GM19438 (cell line): ENCODE data around the gene USP17L17.
"Not testable (repeated sequence)": the region's sequence is repeated elsewhere in the genome, so short reads cannot be mapped to it uniquely, and the experiment has no call there.

Experiments
- ATAC-seq: cut with Tn5 transposase; IDR thresholded peaks from one replicate; pipeline ENCODE4 v1.9.1; 2021; ENCODE audit warnings: low read depth; ENCODE audit not compliant: unreplicated experiment

USP17L17 gene, protein sequence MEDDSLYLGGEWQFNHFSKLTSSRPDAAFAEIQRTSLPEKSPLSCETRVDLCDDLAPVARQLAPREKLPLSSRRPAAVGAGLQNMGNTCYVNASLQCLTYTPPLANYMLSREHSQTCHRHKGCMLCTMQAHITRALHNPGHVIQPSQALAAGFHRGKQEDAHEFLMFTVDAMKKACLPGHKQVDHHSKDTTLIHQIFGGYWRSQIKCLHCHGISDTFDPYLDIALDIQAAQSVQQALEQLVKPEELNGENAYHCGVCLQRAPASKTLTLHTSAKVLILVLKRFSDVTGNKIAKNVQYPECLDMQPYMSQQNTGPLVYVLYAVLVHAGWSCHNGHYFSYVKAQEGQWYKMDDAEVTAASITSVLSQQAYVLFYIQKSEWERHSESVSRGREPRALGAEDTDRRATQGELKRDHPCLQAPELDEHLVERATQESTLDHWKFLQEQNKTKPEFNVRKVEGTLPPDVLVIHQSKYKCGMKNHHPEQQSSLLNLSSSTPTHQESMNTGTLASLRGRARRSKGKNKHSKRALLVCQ

DNA sequence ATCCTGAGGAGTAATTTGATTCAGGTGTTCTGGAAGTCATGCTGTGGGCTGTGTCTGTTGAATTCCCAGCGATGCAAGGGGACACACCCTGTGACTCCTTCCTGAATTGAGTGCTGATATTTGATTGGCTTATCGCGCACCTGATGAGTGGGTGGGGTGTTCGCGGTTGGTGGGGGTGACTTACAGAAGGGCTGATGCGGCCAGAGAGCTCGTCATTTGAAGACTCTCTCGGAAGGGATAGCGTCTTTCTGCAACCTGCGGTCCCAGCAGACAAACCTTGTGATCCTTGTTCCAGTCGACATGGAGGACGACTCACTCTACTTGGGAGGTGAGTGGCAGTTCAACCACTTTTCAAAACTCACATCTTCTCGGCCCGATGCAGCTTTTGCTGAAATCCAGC lies at the start of gene USP17L17:
Gene USP17L17 (plus strand): TSS at position 301 of the 400 bp plus-strand sequence. CDS start 0 bp downstream, at position 301.
- ATAC-seq = not testable (repeated sequence)

DNA sequence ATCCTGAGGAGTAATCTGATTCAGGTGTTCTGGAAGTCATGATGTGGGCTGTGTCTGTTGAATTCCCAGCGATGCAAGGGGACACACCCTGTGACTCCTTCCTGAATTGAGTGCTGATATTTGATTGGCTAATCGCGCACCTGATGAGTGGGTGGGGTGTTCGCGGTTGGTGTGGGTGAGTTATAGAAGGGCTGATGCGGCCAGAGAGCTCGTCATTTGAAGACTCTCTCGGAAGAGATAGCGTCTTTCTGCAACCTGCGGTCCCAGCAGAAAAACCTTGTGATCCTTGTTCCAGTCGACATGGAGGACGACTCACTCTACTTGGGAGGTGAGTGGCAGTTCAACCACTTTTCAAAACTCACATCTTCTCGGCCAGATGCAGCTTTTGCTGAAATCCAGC lies 33.3 kb upstream of the USP17L17 start, which contains the start of gene USP17L10:
Gene USP17L10 (plus strand): TSS at position 301 of the 400 bp plus-strand sequence. CDS start 0 bp downstream, at position 301.
- ATAC-seq = not testable (repeated sequence)

DNA sequence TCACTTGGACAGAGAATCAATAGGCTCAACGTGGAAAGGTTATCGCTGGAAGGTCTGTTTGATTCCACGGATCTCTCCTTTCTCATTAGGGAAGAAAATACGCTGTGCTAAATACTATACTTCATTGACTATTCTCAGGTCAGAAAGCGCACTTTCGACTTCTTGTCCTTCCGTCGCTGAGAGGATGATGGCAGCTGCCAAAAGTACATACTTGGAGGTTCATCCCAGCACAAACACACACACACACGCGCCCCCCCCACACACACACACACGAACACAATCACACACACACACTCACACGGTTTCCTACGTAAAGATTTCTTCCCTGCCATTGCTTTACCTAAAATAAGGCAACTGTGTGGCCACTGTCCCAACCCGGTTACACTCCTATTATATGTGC lies 29.0 kb upstream of the USP17L17 start:
- ATAC-seq = not testable (repeated sequence)

DNA sequence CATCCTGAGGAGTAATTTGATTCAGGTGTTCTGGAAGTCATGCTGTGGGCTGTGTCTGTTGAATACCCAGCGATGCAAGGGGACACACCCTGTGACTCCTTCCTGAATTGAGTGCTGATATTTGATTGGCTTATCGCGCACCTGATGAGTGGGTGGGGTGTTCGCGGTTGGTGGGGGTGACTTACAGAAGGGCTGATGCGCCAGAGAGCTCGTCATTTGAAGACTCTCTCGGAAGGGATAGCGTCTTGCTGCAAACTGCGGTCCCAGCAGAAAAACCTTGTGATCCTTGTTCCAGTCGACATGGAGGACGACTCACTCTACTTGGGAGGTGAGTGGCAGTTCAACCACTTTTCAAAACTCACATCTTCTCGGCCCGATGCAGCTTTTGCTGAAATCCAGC lies 28.6 kb upstream of the USP17L17 start, which contains the start of gene USP17L11:
Gene USP17L11 (plus strand): TSS at position 301 of the 400 bp plus-strand sequence. CDS start 0 bp downstream, at position 301.
- ATAC-seq = not testable (repeated sequence)

DNA sequence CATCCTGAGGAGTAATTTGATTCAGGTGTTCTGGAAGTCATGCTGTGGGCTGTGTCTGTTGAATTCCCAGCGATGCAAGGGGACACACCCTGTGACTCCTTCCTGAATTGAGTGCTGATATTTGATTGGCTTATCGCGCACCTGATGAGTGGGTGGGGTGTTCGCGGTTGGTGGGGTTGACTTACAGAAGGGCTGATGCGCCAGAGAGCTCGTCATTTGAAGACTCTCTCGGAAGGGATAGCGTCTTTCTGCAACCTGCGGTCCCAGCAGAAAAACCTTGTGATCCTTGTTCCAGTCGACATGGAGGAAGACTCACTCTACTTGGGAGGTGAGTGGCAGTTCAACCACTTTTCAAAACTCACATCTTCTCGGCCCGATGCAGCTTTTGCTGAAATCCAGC lies 23.8 kb upstream of the USP17L17 start, which contains the start of gene USP17L12:
Gene USP17L12 (plus strand): TSS at position 301 of the 400 bp plus-strand sequence. CDS start 0 bp downstream, at position 301.
- ATAC-seq = not testable (repeated sequence)

DNA sequence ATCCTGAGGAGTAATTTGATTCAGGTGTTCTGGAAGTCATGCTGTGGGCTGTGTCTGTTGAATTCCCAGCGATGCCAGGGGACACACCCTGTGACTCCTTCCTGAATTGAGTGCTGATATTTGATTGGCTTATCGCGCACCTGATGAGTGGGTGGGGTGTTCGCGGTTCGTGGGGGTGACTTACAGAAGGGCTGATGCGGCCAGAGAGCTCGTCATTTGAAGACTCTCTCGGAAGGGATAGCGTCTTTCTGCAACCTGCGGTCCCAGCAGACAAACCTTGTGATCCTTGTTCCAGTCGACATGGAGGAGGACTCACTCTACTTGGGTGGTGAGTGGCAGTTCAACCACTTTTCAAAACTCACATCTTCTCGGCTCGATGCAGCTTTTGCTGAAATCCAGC lies 19.1 kb upstream of the USP17L17 start, which contains the start of gene USP17L13:
Gene USP17L13 (plus strand): TSS at position 301 of the 400 bp plus-strand sequence. CDS start 0 bp downstream, at position 301.
- not testable (repeated sequence) for ATAC-seq

DNA sequence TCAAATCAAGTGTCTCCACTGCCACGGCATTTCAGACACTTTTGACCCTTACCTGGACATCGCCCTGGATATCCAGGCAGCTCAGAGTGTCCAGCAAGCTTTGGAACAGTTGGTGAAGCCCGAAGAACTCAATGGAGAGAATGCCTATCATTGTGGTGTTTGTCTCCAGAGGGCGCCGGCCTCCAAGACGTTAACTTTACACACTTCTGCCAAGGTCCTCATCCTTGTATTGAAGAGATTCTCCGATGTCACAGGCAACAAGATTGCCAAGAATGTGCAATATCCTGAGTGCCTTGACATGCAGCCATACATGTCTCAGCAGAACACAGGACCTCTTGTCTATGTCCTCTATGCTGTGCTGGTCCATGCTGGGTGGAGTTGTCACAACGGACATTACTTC lies 13.4 kb upstream of the USP17L17 start:
- ATAC-seq = not testable (repeated sequence)

DNA sequence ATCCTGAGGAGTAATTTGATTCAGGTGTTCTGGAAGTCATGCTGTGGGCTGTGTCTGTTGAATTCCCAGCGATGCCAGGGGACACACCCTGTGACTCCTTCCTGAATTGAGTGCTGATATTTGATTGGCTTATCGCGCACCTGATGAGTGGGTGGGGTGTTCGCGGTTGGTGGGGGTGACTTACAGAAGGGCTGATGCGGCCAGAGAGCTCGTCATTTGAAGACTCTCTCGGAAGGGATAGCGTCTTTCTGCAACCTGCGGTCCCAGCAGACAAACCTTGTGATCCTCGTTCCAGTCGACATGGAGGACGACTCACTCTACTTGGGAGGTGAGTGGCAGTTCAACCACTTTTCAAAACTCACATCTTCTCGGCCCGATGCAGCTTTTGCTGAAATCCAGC lies 9.6 kb upstream of the USP17L17 start, which contains the start of gene USP17L15:
Gene USP17L15 (plus strand): TSS at position 301 of the 400 bp plus-strand sequence. CDS start 0 bp downstream, at position 301.
- not testable (repeated sequence) for ATAC-seq

DNA sequence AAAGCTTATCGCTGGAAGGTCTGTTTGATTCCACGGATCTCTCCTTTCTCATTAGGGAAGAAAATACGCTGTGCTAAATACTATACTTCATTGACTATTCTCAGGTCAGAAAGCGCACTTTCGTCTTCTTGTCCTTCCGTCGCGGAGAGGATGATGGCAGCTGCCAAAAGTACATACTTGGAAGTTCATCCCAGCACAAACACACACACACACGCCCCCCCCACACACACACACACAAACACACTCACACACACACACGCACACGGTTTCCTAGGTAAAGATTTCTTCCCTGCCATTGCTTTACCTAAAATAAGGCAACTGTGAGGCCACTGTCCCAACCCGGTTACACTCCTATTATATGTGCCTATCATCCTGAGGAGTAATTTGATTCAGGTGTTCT lies 5.2 kb upstream of the USP17L17 start:
- not testable (repeated sequence) for ATAC-seq

DNA sequence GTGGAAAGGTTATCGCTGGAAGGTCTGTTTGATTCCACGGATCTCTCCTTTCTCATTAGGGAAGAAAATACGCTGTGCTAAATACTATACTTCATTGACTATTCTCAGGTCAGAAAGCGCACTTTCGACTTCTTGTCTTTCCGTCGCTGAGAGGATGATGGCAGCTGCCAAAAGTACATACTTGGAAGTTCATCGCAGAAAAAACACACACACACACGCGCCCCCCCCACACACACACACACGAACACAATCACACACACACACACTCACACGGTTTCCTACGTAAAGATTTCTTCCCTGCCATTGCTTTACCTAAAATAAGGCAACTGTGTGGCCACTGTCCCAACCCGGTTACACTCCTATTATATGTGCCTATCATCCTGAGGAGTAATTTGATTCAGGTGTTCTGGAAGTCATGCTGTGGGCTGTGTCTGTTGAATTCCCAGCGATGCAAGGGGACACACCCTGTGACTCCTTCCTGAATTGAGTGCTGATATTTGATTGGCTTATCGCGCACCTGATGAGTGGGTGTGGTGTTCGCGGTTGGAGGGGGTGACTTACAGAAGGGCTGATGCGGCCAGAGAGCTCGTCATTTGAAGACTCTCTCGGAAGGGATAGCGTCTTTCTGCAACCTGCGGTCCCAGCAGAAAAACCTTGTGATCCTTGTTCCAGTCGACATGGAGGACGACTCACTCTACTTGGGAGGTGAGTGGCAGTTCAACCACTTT lies 4.4 kb downstream of the USP17L17 start, which contains the start of gene USP17L18:
Gene USP17L18 (plus strand): TSS at position 678 of the 728 bp plus-strand sequence. CDS start 0 bp downstream, at position 678.
- ATAC-seq = not testable (repeated sequence)

DNA sequence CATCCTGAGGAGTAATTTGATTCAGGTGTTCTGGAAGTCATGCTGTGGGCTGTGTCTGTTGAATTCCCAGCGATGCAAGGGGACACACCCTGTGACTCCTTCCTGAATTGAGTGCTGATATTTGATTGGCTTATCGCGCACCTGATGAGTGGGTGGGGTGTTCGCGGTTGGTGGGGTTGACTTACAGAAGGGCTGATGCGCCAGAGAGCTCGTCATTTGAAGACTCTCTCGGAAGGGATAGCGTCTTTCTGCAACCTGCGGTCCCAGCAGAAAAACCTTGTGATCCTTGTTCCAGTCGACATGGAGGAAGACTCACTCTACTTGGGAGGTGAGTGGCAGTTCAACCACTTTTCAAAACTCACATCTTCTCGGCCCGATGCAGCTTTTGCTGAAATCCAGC lies 9.4 kb downstream of the USP17L17 start, which contains the start of gene USP17L19:
Gene USP17L19 (plus strand): TSS at position 301 of the 400 bp plus-strand sequence. CDS start 0 bp downstream, at position 301.
- ATAC-seq = not testable (repeated sequence)

DNA sequence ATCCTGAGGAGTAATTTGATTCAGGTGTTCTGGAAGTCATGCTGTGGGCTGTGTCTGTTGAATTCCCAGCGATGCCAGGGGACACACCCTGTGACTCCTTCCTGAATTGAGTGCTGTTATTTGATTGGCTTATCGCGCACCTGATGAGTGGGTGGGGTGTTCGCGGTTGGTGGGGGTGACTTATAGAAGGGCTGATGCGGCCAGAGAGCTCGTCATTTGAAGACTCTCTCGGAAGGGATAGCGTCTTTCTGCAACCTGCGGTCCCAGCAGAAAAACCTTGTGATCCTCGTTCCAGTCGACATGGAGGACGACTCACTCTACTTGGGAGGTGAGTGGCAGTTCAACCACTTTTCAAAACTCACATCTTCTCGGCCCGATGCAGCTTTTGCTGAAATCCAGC lies 14.1 kb downstream of the USP17L17 start, which contains the start of gene USP17L20:
Gene USP17L20 (plus strand): TSS at position 301 of the 400 bp plus-strand sequence. CDS start 0 bp downstream, at position 301.
- ATAC-seq = not testable (repeated sequence)

DNA sequence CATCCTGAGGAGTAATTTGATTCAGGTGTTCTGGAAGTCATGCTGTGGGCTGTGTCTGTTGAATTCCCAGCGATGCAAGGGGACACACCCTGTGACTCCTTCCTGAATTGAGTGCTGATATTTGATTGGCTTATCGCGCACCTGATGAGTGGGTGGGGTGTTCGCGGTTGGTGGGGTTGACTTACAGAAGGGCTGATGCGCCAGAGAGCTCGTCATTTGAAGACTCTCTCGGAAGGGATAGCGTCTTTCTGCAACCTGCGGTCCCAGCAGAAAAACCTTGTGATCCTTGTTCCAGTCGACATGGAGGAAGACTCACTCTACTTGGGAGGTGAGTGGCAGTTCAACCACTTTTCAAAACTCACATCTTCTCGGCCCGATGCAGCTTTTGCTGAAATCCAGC lies 18.9 kb downstream of the USP17L17 start, which contains the start of gene USP17L21:
Gene USP17L21 (plus strand): TSS at position 301 of the 400 bp plus-strand sequence. CDS start 0 bp downstream, at position 301.
- not testable (repeated sequence) for ATAC-seq

DNA sequence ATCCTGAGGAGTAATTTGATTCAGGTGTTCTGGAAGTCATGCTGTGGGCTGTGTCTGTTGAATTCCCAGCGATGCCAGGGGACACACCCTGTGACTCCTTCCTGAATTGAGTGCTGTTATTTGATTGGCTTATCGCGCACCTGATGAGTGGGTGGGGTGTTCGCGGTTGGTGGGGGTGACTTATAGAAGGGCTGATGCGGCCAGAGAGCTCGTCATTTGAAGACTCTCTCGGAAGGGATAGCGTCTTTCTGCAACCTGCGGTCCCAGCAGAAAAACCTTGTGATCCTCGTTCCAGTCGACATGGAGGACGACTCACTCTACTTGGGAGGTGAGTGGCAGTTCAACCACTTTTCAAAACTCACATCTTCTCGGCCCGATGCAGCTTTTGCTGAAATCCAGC lies 23.6 kb downstream of the USP17L17 start, which contains the start of gene USP17L22:
Gene USP17L22 (plus strand): TSS at position 301 of the 400 bp plus-strand sequence. CDS start 0 bp downstream, at position 301.
- ATAC-seq = not testable (repeated sequence)

DNA sequence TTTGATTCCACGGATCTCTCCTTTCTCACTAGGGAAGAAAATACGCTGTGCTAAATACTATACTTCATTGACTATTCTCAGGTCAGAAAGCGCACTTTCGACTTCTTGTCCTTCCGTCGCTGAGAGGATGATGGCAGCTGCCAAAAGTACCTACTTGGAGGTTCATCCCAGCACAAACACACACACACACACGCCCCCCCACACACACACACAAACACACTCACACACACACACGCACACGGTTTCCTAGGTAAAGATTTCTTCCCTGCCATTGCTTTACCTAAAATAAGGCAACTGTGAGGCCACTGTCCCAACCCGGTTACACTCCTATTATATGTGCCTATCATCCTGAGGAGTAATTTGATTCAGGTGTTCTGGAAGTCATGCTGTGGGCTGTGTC lies 28.0 kb downstream of the USP17L17 start:
- ATAC-seq = not testable (repeated sequence)
